ENCODE results near the gene DNAH10.
"Not testable (repeated sequence)": the region's sequence is repeated elsewhere in the genome, so short reads cannot be mapped to it uniquely, and the experiment has no call there.

The DNAH10 gene

DNA sequence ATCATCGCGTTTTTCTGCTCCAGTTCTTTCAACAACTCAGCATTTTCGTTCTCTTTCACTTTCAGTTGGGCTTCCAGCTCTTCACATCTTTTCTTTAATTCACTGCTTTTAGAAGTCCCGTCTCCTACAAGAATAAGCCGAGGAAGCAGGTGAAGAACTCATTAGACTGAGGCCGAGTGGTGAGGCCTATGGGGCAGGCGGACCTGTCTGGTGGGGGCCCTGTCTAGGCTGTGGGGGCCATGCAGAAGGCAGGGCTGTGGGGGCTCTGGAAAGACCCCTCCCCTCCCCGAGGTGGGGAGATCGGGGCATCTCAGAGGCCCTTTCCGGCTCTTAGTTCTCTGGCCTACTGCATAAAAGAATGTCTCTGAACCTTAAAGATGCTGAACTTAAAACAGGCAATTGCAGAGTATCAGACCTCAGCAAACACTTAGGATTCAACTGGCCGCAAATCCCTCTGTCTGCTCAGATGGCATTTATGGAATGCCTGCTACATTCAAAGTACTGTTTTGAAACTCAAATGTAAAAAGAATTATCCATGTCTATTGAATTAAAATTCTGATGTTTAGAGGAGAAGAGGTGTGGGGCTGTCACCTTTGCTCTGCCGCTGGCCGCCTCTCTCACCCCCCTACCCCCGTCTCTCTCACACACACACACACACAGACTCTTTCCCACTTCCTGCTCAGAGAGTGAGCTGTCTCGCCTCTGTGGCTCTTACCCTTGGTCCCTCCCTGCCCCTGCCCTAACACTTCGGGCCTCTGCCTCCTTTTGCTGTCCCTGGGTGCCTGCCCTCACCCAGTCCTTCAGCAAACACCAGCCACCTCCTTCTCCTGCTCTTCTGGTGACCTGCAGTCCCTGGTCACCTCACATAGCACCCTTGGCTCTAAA lies 175.8 kb downstream of the DNAH10 start:
- DNase-seq, result no peak

DNA sequence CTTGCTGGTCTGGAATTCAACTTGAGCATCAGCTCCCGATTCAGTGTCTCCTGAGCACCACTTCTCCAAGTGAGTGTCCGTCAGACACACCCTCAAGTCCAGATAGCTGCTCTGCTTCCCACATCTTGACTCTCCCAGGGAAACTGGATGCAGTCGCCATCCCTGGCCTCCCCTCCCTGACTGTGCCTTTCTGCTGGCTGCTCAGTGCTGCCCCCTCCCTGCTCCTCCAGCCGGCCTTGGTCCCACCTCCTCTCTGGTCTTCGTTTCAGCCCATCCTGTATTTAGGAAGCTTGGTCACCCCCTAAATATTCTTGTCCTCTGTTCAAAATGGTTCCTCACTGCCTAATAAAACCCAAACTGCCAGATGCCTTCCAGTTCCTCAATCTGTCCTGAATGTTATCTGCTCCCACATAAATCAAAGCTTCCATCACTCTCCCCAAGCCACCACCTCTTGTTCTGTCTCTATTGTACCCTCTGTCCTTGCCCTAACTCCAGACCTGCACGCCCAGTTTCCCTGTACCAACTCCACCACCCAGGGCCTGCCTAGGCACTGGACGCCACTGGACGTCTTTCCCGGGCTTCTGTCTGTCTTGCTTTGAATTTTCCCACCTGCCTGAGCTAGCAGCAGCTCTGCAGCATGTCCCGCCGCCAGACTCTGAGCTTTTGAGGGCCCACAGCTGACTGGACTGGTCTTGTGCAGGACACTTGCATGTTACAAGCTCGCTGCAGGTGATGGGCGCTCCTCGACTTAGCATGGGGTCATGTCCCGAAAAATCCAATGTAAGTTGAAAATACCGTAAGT lies 176.8 kb downstream of the DNAH10 start:
- DNase-seq, result no peak

DNA sequence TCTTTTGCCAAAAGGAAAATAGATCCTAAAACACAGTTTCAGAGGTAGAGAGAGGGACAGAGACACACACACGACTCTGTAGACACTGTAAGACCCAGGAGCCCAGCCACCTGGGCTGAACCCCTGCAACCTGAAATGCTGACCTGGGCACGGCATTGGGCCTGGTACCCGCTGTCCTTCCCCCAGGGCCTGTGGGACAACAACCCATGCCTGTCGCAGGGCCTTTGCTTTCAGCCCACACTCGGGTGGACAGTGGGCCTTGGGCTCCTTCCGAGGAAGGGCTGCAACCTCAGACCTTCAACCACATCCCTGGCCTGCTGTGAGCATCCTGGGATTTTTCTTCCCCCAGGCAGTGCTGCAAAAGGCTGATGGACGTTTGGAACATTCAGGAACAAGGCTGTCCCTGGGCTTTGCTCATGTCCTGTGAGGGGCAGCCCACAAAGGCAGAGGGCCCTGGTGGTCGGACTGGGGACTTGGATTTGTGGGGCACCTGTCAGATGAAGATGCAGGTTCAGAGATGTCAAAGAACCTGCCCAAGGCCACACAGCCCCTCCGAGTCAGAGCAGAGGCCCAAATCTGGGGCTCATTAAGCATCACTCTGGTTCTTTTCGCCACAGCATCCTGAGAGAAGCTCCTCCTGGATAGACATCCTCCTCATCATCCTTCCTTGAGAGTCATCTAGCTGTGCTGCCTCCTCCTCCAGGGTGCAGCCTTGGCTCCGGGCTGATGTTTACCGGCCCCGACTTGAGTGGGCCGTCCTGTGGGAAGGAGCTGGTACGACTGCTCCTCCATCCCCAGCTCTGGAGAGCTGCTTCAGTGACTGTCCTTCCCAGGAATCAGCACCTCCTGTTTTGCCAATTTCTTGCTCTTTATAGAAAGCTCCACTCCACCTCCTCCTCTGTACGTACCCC lies 177.9 kb downstream of the DNAH10 start:
- DNase-seq, result no peak

DNA sequence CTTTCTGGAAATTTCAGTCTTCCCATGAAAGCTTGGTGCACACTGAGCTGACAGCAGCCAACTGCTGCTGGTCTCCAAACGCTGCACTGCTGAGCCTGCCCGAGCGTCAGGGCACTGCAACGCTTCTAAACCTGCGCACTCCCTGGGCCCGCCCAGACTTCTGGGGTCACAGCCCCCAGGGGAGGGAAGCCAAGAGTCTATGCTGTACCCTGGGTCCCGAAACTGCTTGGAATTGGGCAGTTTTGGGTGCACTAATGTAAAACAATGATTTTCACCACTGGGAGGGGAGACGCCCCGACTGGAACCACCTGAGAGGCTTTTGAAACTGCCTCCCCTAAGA lies 178.5 kb downstream of the DNAH10 start:
- no peak for DNase-seq

DNA sequence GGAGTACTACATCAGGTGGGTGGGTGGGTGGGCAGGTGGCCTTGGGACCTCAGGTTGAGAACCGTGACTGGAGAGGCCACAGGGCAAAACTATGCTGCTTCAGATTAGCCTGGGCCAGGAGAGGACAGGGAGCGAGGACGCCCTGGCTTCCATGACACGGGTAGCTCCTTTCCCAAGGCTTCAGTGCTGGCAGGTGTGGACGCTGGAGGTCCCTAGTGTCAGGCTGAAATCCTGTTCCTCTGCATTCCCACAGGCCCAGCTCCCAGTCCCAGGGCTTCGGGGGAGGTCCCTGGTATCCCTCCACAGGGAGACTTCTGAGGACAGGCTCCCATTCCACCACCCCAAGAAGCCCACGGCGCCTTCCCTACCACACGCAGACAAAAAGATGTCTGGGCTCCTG lies 178.9 kb downstream of the DNAH10 start:
- no peak for DNase-seq

DNA sequence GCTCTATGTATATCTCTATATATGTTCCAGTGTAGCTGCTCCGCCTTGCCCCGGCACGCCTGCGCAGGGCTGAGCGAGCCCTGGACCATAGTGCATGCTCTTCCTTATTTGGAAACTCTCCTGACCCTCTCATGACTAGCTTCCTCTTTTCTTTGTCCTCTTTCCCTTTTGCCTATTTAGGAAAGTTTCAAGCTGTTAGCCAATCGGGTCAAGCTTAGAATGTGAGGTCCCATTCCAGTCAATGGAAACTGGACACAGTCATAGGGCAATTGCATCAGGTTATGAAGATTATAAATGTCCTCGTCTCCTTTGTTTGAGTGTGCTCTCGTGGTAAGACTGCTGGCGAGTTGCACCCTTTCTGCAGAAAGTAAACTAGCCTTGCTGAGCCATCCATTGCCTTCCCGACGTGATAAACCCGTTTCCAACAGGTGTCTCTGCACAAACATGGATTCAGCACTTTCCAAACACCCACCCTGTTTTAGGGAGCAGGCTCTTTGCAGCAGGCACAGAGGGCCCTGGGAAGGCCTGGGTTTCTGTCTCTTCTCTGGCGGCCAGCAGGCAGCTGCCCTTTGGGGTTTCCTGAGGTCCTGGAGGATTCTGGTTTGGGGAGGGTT lies 179.6 kb downstream of the DNAH10 start:
- no peak for DNase-seq

DNA sequence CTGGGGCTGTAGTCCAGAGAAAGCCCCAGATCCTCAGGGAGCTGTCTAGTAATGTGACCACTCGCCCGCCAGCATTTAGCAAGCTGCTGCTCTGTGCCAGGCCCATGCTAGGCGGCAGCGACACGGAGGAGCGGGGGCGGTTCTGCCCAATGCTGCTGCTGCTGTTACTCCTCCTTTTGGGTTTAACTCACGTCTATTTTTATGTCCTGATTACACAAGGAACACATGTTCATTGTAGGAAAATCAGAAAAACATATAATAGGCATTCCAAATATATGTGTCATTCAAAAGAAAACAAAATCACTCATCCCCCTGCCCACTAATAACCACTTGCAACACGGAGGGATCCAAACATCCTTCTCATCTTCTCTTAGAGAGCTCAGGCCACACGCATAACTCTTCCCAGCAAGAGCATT lies 180.1 kb downstream of the DNAH10 start:
- DNase-seq, result no peak

DNA sequence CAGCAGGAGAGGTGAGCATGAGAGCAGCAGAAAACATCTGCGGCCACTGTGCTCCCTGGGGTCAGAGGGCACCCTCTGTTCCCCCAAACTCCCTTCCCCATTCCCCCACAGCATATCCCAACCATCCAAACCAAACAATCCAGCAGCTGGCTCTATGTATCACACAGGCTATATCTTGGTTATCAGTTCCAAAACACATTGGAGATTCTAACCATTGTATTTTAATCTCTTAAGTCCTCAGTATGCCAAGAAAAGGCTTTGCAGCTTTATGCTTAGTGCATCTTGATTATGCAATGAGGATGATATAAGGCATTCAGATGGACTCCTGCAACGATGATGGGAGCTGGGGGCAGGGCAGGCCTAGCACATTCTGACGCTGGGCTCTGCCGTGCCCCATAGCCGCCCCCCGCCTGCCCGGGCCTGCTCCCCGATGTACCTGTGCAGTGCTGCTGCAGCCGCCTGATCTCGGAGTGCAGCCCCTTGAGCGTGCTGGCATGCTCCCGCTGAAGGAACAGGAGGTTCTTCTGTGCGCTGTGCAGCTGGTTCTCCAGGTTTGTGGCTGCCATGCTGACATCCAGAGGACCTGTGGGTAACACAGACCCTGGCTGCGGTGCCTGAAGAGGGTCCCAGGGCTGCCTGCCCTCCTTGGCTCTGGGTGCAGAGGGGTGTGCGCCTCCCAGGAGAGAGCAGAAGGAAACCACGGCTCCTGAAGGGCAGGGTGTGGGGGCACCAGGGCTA lies 181.0 kb downstream of the DNAH10 start:
- DNase-seq, result no peak

DNA sequence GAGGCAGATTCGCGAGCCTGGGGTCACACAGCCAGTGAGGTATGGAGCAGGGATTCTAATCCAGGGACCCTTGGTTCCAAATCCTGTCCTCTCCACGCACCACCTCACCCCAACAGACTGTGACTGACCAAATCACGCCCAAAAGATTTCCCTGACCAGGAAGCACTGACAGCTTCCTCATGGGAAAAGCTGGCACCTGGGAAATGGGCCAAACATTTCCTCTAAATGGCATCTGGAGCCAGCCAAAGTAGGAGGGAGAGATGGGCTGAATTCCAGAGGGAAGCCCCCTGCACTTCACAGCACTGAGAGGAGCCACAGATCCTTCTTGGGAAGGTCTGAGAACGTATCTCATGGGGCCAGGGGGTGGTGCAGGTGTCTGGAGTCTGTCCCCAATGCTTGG lies 181.7 kb downstream of the DNAH10 start:
- DNase-seq, result no peak

DNA sequence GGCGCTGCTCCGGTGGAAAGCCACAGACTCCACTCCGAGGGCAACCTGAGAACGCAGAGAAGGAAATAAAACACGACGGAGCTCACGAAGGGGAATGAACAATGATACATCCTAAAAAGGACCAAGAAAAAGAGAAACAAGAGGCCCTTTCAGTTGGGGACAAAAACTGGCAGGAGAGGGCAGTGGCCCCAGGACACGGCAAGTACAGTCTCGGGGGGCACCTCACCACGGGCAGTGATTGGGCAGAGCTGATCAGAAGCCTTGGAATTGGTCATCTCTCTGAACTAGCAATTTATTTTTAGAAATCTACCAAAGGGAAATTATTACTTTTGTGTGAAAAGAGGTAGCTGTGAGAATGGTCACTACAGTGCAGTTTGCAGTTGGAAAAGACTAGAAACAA lies 182.6 kb downstream of the DNAH10 start:
- DNase-seq, result no peak

DNA sequence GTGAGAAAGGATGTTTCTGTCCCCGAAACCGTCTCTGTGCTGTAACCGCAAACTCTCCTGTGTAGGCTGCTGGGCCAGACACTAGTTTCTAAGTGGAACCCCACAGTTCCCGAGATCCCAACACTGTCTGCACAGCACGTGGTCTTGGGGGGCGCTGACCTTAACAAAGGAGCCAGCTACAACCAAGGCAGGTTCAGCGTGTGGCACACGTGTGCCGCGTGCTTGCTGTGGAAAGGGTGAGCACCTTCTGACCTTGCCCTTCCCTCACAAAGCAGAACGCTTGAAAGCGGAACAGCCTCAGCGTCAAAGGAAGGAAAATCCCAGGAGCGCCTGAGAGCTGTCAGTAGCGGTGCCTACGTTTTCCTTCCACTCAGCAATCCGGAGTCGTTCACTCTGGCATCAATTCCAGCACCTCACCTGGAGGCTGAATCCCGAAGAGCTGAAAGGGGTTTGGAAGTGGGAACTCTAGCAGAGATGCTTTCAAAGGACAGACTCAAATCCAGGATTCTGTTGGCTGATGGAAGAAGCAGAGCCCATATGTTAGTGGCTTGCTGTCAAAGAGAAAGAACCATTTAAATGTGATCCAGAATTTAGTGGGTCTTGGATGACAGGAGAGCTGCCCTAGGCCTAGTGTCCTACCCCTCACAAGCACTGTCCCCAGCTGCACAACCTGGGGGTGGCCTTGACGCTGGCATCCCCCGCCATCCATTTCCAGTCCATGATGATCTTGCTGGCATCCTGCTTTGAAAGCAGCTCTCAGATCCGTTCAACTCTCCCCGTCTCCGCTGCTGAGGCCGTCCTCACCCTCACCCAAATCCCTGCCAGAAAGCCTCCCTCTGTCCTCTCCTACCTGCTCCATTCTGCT lies 183.4 kb downstream of the DNAH10 start:
- DNase-seq, result no peak

DNA sequence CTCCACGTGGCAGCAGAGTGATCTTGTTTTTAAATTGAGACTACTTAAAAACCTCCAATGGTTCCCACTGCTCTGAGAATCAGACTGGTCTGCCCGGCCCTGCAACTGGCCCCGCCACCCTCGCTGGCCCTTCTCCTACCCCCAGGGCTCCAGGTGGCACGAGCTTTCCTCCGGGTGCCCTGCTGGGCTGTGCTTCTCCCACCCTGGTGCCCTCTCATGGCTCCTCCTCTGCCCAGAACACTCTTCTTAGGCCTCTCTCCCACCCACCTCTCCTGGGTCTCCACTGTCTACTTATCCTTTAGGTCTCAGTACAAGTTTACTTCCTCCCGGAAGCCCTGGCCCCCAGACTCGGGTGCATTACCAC lies 184.0 kb downstream of the DNAH10 start:
- no peak for DNase-seq

DNA sequence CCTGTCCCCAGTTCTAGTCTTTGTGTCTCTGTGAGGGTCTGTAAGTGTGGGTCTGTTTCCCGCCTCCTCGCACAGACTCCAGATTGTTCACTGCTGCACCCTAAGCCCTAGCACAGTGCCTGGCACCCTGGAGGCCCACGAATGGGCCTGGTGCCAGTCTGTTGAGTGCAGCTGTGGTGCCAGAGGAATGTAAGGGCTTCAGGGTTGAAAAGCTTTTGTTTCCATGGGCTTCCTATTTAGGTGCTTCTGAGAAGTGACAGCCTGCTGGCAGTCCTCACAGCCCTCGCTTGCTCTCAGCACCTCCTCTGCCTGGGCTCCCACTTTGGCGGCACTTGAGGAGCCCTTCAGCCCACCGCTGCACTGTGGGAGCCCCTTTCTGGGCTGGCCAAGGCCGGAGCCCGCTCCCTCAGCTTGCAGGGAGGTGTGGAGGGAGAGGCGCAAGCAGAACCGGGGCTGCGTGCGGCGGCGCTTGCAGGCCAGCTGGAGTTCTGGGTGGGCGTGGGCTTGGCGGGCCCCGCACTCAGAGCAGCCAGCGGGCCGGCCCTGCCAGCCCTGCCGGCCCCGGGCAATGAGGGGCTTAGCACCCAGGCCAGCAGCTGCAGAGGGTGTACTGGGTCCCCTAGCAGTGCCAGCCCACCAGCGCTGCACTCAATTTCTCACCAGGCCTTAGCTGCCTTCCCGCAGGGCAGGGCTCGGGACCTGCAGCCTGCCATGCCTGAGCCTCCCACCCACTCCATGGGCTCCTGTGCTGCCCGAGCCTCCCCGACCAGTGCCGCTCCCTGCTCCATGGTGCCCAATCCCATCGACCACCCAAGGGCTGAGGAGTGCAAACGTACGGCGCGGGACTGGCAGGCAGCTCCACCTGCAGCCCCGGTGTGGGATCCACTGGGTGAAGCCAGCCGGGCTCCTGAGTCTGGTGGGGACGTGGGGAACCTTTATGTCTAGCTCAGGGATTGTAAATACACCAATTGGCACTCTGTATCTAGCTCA lies 184.7 kb downstream of the DNAH10 start:
- not testable (repeated sequence) for DNase-seq

DNA sequence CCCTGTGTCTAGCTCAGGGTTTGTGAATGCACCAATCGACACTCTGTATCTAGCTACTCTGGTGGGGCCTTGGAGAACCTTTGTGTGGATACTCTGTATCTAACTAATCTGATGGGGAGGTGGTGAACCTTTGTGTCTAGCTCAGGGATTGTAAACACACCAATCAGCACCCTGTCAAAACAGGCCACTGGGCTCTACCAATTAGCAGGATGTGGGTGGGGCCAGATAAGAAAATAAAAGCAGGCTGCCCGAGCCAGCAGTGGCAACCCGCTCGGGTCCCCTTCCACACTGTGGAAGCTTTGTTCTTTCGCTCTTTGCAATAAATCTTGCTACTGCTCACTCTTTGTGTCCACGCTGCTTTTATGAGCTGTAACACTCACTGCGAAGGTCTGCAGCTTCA lies 185.4 kb downstream of the DNAH10 start:
- DNase-seq, result not testable (repeated sequence)

DNA sequence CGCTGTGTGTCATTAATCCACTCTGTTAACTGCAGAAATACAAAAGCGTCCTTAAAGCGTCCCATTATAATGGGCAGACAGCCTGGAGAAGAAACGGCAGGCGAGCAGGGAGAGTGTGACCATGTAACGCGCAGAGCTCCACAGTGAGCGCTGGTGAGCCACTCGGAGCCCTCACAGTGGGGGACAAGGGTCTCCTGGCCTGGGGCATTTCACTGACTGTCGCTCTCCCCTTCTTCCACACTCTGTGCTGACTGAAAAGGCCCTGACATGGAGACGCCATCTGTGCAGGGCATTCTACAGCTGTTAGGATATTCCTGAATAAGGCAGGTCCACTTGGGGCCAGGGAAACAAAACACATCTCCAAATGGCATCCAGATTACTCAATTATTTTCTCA lies 186.3 kb downstream of the DNAH10 start:
- DNase-seq, result no peak

DNA sequence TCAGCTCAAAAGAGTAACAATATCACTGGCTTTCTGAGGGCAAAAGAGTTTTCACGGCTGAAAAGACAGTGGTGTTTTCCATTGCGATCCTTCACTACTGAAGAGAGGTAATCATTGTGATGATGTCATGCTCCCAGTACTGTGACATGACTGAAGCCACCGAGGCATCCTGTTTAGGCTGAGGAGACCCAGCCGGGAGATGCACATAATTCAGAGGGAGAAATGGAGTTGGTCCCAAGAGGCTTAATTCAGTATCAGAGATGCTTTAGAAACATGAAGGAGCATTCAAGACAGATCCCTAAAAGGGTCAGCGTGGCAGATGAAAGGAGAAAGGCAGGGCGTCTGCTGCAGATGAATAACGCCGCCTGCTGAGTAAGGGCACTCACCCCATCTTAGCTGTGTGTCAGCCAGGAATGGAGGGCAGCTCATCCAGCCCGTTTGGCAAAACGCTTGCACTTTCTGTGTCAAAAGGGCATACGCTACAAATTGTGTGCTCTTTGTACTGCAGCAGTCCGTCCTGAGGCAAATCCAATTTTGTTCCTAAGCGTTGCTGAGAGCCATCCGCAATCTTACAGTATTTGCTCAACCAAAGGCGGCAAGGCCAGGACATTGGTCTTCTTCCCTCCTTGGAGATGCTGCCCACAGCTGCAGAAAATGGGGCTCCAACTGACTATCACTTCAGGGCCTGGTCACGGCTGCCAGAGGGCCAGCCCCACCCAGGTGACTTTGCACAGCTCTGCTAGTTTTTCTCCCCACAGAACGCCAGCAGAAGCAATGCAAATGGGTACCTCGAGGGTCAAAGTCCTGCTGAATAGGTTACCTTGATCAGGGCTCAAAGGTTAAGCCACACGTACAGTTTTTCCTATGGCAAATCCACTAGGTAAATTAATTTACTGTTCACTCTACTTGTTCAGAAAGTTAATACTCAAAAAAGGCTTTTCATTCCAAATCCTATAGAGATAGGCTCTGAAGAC lies 187.0 kb downstream of the DNAH10 start:
- no peak for DNase-seq

DNA sequence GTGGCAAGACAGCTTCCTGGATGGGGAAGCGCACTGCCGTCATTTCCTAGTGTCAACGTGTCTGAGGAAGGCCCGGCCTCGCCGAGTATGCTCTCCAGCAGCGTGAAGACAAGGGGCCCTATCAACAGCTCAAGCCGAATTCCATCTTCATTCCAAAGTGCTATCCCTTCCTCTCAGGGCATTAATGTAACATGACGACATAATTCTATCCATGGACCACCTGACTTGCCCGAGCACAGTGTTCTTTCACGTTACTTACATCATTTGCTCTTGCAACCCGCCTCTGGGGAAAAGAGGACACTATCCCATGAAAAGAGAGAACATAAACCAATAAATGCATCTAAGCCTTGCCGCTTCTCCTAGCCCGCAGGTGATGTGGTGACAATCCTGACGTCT lies 187.7 kb downstream of the DNAH10 start:
- no peak for DNase-seq

All from NCI-H345 (cell line).